ENCODE results near the gene SCAMP4. TPM values are rescaled to one million over a fixed set of nuclear protein-coding genes. Genes with fewer than 3 reads are reported as not detected.

SCAMP4 gene
- total RNA-seq, 4 donors from 2014 or later: 48.6 to 73.4 (median 58.1) TPM

DNA sequence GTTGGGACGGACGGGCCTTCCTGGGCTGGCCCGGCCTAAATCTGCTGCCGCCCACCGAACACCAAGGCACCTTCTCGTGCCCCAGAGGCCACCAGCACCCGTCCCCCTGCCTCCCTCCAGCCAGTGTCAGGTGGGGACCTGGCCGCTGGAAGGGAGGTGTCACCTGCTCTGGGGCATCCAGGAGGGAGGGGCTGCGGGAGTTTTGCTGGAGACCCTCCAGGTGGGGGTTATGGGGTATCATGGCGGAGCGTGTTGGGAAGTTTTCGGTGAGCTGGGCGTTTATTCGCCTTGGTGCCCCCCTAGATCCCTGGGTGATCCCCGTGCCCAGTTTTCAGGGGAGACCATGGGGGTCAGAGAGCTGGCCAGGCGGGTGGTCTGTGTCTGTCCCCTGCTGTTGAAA lies 45.4 kb downstream of the SCAMP4 start:
- WGBS, 2 donors (ENCODE audit: low coverage in 1 of 2): 100% methylated on average over 2 of the region's 16 CpGs; no CpG with 5 or more reads in 1 of the 2 donors
- ATAC-seq: no peak
- no peaks in the 10 kb centered on the region for H3K27me3 ChIP-seq
- H3K36me3 ChIP-seq: peaks cover 0 to 38% of the 10 kb centered on the region in 2 donors
- H3K9me3 ChIP-seq: no peaks in the 10 kb centered on the region
- no peak overlapping the region for H3K27ac ChIP-seq
- TF ChIP-seq POLR2A (IDR thresholded peaks at IDR 0.05) (no peak), EP300 (IDR thresholded peaks at IDR 0.05) (no peak), POLR2AphosphoS5 (IDR thresholded peaks at IDR 0.05) (no peak)
- TF ChIP-seq, protein P1, sequence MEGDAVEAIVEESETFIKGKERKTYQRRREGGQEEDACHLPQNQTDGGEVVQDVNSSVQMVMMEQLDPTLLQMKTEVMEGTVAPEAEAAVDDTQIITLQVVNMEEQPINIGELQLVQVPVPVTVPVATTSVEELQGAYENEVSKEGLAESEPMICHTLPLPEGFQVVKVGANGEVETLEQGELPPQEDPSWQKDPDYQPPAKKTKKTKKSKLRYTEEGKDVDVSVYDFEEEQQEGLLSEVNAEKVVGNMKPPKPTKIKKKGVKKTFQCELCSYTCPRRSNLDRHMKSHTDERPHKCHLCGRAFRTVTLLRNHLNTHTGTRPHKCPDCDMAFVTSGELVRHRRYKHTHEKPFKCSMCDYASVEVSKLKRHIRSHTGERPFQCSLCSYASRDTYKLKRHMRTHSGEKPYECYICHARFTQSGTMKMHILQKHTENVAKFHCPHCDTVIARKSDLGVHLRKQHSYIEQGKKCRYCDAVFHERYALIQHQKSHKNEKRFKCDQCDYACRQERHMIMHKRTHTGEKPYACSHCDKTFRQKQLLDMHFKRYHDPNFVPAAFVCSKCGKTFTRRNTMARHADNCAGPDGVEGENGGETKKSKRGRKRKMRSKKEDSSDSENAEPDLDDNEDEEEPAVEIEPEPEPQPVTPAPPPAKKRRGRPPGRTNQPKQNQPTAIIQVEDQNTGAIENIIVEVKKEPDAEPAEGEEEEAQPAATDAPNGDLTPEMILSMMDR (IDR thresholded peaks at IDR 0.05): no peak
- peaks cover 0 to 15% (median 0%) of the 10 kb centered on the region in 3 donors for H3K4me1 ChIP-seq
- no peak overlapping the region for H3K4me3 ChIP-seq

DNA sequence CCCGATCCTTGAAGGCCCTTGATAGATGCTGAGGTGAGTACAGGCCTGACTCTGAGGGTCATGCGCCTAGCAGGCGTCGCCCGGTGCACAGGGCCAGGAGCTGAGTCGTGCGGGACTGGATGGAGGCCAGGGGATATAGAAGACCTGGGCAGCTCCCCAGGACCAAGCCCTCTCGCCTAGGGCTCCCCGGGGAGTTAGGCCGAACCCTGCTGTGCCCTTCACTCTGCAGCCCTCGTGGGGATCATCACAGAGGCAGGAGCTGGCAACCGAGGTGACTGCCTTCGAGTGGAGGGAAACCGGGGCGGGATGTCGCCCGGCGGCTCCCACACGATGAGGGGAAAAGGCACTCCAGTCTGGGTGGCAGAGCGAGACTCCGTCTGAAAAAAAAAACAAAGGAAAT lies 47.4 kb downstream of the SCAMP4 start:
- Histone ChIP-seq H3K27me3 (no peaks in the 10 kb centered on the region), H3K4me3 (no peak overlapping the region), H3K4me1 (peaks cover 0 to 32% (median 0%) of the 10 kb centered on the region in 3 donors), H3K27ac (no peak overlapping the region), H3K36me3 (peaks cover 0 to 38% of the 10 kb centered on the region in 2 donors), H3K9me3 (no peaks in the 10 kb centered on the region)
- WGBS, 2 donors (ENCODE audit: low coverage in 1 of 2): 70% methylated on average over 4 to 9 of the region's 21 CpGs
- TF ChIP-seq, protein P1 (IDR thresholded peaks at IDR 0.05): no peak
- TF ChIP-seq POLR2AphosphoS5 (IDR thresholded peaks at IDR 0.05): no peak
- TF ChIP-seq EP300 (IDR thresholded peaks at IDR 0.05): no peak
- no peak for TF ChIP-seq POLR2A (IDR thresholded peaks at IDR 0.05)
- ATAC-seq: no peak

DNA sequence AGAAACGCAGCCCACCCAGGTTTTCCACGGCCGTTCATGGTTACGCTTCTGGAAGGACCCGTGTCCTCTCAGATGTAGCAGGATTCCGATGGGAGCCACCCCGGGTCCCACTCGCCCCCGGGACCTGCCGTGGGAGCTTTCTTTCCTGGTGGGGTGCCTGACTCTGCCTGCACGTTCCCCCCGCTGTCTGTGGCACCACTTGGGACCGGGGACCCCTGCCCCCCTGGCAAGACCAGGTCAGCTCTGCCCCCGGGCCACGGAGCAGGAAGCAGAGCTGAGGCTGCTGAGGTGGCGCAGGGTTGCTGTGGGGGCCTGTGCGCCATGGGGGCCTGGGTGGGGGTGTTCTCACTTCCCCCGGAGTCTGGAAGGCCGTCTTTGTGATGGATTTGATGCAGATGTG lies 47.8 kb downstream of the SCAMP4 start:
- WGBS, 2 donors (ENCODE audit: low coverage in 1 of 2): 70 to 80% methylated on average over 2 to 4 of the region's 19 CpGs
- Histone ChIP-seq H3K4me1 (peaks cover 0 to 36% (median 0%) of the 10 kb centered on the region in 3 donors), H3K4me3 (no peak overlapping the region), H3K27me3 (no peaks in the 10 kb centered on the region), H3K36me3 (peaks cover 0 to 38% of the 10 kb centered on the region in 2 donors), H3K27ac (no peak overlapping the region), H3K9me3 (no peaks in the 10 kb centered on the region)
- ATAC-seq: no peak
- TF ChIP-seq EP300 (IDR thresholded peaks at IDR 0.05) (no peak), POLR2A (IDR thresholded peaks at IDR 0.05) (no peak), POLR2AphosphoS5 (IDR thresholded peaks at IDR 0.05) (no peak)
- TF ChIP-seq, protein P1 (IDR thresholded peaks at IDR 0.05): no peak

DNA sequence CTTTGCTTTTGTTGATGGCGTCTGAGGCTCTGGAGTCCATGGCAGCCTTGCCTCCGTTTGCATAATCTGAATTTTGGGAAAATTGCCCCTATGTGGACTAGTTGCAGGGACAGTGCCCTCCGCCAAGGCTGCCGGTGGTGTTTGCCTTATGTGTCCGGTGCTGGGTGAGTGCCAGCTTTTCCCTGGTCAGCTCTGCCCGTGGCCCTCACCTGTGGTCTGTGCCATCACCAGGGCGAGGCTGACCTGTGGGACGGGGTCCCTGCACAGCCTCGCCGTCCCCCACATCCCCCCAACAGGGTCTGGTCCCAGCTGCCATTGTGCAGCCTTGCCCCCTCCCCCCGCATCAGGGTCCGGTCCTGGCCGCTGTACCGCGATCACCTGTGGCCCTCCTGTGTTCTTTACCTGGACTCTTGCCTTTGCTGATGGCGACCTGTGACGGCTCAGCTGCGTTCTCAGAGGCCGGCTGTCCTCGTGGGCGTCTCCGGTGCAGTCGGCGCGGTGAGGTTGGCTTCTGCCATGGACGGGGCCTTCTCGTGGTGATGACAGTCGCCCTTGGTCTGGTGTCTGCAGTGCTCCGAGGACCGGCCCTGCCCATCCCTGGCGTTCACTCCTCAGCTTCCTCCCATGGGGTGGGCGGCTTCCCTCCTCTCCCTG lies 48.4 kb downstream of the SCAMP4 start:
- WGBS, 2 donors (ENCODE audit: low coverage in 1 of 2): 82 to 100% methylated on average over 2 to 12 of the region's 32 CpGs
- Histone ChIP-seq H3K9me3 (no peaks in the 10 kb centered on the region), H3K27me3 (no peaks in the 10 kb centered on the region), H3K4me1 (peaks cover 0 to 37% (median 0%) of the 10 kb centered on the region in 3 donors), H3K36me3 (peaks cover 0 to 38% of the 10 kb centered on the region in 2 donors), H3K27ac (no peak overlapping the region), H3K4me3 (no peak overlapping the region)
- no peak for ATAC-seq
- TF ChIP-seq, protein P1 (IDR thresholded peaks at IDR 0.05): no peak
- TF ChIP-seq EP300 (IDR thresholded peaks at IDR 0.05): no peak
- no peak for TF ChIP-seq POLR2AphosphoS5 (IDR thresholded peaks at IDR 0.05)
- no peak for TF ChIP-seq POLR2A (IDR thresholded peaks at IDR 0.05)

DNA sequence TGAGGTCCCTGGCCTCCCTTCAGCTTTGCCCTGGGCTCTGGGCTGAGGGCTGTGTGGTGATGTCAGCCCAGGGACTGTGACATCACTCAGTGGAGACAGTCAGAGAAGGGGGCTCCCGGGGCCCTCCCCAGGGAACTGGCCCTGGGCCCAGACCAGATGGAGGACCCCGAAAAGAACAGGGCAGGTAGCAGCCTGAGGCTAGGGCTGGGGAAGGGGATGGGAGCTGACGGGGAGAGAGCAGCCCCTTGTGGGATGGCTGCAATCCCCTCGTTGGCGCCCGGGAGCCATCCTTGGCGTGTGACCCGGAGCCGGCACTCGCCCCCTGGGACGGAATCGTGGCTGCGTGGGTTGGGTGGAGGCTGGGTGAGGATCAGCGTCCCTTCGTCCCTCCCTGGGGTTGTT lies 49.3 kb downstream of the SCAMP4 start:
- H3K4me3 ChIP-seq: no peak overlapping the region
- H3K4me1 ChIP-seq: peaks cover 0 to 37% (median 0%) of the 10 kb centered on the region in 3 donors
- H3K36me3 ChIP-seq: peaks cover 0 to 37% of the 10 kb centered on the region in 2 donors
- ATAC-seq: no peak
- TF ChIP-seq POLR2AphosphoS5 (IDR thresholded peaks at IDR 0.05) (no peak), EP300 (IDR thresholded peaks at IDR 0.05) (no peak), POLR2A (IDR thresholded peaks at IDR 0.05) (no peak)
- TF ChIP-seq, protein P1 (IDR thresholded peaks at IDR 0.05): no peak
- no peaks in the 10 kb centered on the region for H3K27me3 ChIP-seq
- 93% methylated on average over 3 of the region's 15 CpGs; no CpG with 5 or more reads in 1 of the 2 donors for WGBS, 2 donors (ENCODE audit: low coverage in 1 of 2)
- no peaks in the 10 kb centered on the region for H3K9me3 ChIP-seq
- H3K27ac ChIP-seq: no peak overlapping the region
